Epithelial cell of prostate (primary cell): Measurements from ENCODE around the gene PTK7.
"Not testable (repeated sequence)": the region's sequence is repeated elsewhere in the genome, so short reads cannot be mapped to it uniquely, and the experiment has no call there.

Experiments
- DNase-seq: peaks from one replicate; pipeline ENCODE4 v3.0.0-alpha.2; 2011; ENCODE audit warnings: low read depth, low spot score
- H3K27ac ChIP-seq: fragments of 450-650 bp; 2 replicates; pipeline ENCODE4 v1.5.1; 2017; ENCODE audit warnings: mild to moderate bottlenecking

The PTK7 gene

DNA sequence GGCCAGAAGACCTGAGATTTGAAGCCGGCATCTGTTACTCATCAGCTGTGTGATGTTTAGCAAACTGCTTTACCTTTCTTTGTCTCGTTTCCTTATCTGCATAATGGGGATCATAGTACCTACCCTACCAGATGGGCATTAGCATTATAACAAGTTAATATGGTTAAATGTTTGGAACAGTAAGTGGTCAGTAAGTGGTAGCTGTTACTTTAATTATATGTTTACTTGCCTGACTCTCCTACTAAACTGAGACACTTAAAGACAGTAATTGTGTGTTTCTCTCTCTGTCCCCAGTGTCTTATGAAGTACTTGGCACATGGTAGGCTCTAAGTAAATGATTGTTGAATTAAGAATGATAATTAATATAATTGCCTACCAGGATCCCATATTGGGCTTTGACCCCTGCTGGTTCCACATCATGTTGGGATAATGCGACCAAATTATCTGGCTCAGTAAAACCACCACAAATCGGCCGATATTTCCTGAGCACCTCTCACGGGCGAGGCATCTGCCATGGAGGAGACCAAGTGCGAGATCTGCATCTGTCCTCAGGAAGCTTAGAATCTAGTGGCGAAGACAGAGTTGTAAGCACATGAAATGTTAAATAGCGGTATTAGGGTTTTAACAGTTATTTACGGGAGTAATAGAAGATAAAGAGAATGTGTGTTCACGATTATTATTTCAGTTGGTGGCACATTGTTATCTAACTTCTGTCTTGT lies 31.4 kb downstream of the PTK7 start:
- no peak overlapping the region for H3K27ac ChIP-seq
- DNase-seq, result no peak

DNA sequence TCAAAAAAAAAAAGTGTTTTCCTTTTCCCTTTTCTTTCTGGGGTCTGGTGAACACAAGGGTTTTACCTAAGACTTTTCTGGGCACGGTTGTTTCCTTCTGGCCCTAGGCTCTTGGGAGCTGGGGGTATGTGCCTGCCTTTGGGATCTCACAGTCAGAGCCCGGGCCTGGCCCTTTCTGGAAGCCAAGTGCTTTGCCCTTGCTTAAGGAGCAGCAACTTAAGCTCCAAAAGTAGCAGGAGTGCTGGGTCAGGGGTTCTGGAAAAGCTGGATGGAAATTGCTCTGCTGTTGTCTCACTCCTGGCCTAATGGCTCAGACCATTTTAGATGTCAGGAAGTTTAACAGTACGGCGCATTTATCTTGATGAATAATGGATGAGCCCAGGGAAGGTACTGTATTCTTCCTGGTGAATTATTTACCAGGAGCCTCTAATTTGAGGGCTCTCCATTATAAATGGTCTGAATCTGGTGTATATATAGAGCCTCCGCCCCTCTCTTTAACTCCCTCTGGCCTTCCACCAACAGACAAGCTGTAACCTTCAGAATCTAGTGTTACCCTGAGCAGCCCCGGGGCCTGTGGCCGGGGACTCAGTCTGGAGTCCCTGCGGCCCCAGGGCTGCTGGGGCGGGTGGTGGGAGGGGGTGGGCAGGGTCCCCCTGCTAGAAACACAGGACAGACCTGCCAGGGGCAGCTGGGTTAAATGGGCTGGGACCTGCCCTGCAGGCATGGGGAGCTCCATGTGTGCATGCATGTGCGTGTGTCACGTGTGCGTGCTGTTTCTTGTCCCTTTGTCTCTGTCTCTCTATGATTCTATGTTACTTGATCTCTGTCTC lies 37.5 kb downstream of the PTK7 start:
- peak overlapping the region; percentile 71 for H3K27ac ChIP-seq
- no peak for DNase-seq

GRCh38 chr6:43115365-43115764 lies 39.3 kb downstream of the PTK7 start:
- peak overlapping the region; percentile 71 for H3K27ac ChIP-seq
- DNase-seq, result peak; percentile 48

GRCh38 chr6:43117466-43117865 lies 41.4 kb downstream of the PTK7 start:
- H3K27ac ChIP-seq, DNase-seq: not testable (repeated sequence)

DNA sequence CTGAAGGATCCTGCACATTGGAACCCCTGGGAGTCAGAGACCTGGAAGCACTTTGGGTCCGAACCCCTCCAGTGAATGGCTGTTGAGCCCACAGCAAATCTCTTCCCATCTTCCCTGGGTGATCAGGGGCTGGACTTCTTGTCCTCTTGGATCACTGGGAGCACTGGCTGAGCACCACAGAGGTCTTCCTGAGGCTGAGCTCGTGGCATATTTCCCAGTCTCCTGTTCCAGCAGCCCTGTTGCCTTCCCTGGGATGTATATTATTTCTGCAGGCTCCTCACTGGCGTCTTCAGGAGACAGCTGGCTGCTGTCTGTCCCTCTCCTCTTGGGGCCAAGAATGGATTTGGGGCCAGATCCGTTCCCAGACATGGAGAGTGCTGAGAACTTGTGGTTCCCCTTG lies 43.4 kb downstream of the PTK7 start:
- no peak for DNase-seq

DNA sequence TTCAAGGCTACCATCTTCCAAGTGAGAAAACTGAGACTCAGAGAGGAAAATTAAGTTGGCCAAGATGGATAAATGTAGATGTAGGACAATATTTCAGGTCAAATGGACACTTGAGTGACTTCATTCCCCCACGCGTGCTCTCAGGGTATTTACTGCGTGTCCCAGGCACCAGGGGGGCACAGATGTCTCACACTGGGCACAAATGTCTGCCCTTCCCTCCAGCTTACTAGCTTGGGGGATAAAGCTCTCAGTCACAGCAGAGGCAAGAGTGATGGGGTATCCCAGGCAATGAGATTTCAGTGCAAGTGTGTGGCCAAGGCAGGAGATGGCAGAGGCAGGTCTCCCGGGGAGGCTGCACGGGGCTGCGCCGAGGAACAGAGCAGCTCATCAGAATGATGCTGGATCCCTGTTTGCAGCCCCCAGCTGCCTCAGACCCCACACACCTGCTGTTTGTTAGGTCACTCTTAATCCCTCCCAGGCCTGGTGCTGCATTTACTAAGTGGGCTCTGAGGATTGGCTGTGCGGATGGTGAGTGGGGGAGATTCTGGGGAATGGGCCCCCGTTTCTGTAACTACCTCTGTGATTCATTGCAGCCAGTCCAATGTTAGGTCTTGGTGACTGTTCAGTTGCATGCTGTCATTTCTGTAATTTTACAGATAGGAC lies 44.1 kb downstream of the PTK7 start:
- peak overlapping the region; percentile 91 for H3K27ac ChIP-seq
- no peak for DNase-seq

More for the DNA sequence above, 43.4 kb downstream of the PTK7 start:
- no peak overlapping the region for H3K27ac ChIP-seq

GRCh38 chr6:43120944-43121913 lies 45.1 kb downstream of the PTK7 start:
- peak; percentile 70 for DNase-seq
- H3K27ac ChIP-seq, result peak overlapping the region; percentile 91

- no peak for DNase-seq
- peak overlapping the region; percentile 91 for H3K27ac ChIP-seq
These were observed 46.0 kb downstream of the PTK7 start for GRCh38 chr6:43122146-43122545.

GRCh38 chr6:43123461-43124314 lies 47.6 kb downstream of the PTK7 start:
- no peak overlapping the region for H3K27ac ChIP-seq
- no peak for DNase-seq

DNA sequence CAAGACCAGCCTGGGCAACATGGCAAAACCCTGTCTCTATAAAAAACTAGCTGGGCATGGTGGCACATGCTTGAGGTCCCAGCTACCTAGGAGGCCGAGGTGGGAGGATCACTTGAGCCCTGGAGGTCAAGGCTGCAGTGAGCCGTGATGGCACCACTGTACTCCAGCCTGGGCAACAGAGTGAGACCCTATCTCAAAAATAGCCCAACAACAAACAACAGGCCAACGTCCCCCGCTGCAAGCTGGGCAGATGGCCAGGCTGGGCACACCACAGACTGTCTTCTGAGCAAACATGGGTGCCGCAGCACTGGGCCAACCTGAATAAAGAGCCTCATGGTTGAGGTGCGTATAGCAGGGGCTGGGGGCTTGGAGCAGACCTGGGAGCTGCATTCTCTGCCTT lies 48.4 kb downstream of the PTK7 start:
- no peak for DNase-seq
- no peak overlapping the region for H3K27ac ChIP-seq

DNA sequence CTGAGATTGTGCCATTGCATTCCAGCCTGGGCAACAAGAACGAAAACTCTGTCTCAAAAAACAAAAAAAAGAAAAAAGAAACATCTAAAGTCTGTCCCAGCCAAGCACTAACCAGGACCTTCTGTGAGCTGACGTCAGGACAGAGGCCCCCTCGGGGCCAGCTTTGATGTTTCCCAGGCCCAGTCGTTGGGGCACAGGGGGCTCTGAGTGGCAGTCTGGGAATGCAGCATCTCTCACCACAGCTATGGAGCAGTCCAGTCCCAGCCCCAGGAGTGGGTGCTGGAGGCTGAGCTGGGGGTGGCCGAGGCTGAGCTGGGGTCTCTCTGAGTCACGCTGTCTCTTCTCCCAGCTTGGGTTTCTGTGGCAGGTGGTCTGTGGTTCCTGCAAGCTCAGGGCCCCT lies 49.0 kb downstream of the PTK7 start:
- DNase-seq, result no peak

DNA sequence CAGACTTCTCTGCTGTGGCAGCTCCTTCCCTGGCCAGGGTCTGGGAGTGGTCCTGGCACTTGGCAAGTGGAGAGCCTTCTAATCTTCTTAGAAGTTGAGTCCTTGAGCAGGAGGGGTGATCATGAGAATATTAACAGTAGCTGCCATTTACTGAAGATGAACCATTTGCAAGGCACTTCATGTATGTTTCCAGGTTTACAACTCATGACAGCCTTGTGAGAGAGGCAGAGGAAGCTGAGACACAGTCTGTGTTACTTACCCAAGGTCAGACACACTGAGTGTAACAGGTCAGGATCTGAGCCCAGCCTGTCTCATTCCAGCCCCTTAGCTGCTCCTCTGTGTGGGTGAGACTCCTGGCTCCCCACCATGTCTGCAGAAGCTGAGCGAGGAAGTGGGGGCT lies 49.4 kb downstream of the PTK7 start:
- DNase-seq, result no peak
- H3K27ac ChIP-seq, result no peak overlapping the region

More for the DNA sequence above, 49.0 kb downstream of the PTK7 start:
- no peak overlapping the region for H3K27ac ChIP-seq

DNA sequence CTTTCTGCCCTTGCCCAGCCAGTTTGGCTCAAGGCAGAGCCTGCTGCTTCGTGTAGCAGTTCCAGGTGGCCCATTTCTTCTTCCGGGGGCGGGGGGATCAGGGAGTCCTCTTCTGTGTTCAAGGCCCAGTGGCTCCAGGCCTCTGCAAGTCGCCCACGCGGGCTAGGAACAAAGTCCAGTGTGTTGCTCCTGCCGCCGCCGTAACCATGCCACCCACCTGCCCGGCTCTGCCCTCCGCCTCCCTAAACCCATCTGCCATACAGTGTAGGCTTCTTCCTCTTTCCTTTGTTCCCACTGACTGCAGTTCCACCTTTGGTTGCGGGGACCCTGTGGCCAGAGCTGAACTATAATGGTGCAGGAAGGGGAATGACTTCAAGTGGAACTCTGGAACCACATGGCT lies 51.1 kb downstream of the PTK7 start:
- no peak overlapping the region for H3K27ac ChIP-seq
- no peak for DNase-seq

GRCh38 chr6:43127877-43128276 lies 51.8 kb downstream of the PTK7 start:
- DNase-seq, result no peak
- no peak overlapping the region for H3K27ac ChIP-seq

DNA sequence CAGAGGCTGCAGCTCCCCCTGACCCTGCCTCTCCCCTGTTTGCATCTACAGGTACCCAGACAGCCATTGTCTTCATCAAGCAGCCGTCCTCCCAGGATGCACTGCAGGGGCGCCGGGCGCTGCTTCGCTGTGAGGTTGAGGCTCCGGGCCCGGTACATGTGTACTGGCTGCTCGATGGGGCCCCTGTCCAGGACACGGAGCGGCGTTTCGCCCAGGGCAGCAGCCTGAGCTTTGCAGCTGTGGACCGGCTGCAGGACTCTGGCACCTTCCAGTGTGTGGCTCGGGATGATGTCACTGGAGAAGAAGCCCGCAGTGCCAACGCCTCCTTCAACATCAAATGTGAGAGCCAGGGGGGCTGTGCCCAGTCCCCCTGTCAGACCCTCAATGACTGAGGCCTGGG lies 52.8 kb downstream of the PTK7 start:
- no peak for DNase-seq
- no peak overlapping the region for H3K27ac ChIP-seq

DNA sequence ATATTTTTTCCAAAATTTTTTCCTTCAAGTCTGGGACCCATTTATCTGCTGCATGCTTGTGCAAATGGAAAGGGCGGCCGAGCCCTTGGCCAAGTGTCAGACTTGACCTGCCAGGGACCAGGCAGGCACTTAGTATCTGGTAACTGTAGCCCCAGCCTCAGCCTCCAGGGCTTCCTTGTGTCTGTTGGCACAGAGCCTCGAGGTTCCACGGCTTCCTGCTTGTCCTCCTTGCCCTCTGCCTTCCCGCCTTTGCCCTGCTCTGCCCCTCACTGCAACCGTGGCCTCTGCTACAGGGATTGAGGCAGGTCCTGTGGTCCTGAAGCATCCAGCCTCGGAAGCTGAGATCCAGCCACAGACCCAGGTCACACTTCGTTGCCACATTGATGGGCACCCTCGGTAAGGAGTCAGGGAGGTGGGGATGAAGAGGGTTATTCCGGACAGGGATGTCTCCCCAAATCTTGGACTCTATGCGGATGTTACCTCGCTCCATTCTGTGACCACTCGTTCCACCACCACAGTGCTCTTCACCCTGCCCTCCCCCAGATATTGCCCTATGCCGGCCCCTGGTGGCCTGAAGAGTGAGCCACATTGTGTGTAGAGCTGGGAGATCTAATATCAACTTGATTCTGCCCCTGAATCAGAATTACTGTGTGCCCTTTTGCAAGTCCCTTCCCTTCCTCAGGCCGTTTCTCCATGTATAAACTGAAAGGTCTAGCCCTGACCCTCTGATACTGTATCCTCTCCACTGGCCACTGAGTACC lies 53.5 kb downstream of the PTK7 start:
- no peak overlapping the region for H3K27ac ChIP-seq
- DNase-seq, result no peak

DNA sequence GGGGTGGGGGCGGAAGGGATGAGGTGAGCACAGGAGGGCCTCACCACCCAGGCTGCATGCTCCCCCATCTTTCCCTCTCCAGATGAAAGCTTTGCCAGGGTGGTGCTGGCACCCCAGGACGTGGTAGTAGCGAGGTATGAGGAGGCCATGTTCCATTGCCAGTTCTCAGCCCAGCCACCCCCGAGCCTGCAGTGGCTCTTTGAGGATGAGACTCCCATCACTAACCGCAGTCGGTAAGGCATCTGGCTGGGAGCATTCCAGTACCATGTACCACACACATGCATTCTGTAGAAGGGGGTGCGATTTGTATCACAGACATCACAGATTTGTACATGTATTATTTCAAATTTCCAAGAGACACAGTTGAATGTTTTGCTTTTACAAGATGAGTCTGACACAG lies 54.3 kb downstream of the PTK7 start:
- DNase-seq, result no peak
- no peak overlapping the region for H3K27ac ChIP-seq

DNA sequence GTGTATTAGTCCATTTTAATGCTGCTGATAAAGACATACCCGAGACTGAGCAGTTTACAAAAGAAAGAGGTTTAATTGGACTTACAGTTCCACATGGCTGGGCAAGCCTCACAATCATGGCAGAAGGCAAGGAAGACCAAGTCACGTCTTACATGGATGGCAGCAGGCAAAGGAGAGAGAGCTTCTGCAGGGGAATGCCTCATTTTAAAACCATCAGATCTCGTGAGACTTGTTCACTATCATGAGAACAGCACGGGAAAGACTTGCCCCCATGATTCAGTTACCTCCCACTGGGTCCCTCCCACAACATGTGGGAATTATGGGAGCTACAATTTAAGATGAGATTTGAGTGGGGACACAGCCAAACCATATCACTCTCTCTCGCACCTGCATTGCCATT lies 55.3 kb downstream of the PTK7 start:
- not testable (repeated sequence) for H3K27ac ChIP-seq, DNase-seq
